ENCODE results near the gene SYTL5.

SYTL5 gene

DNA sequence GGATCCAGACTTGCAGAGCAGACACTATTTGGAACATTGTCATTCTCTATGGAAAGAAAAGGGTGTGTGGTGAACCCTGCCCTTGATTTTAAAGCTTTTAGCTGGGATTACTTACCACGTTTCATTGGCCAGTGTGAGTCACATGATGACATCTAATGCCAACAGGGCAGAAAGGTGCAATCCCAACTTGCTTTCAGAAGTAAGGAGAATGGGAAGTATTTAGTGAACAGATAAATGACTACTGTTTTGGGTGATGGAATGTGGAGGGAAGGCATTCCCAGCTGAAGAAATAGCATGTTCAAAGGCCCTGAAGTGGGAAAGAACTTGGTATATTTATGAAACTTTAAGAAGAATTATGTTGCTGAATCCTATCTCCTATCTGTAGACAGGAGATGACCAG, 44.5 kb downstream of the SYTL5 start:
- TF ChIP-seq, protein P1, sequence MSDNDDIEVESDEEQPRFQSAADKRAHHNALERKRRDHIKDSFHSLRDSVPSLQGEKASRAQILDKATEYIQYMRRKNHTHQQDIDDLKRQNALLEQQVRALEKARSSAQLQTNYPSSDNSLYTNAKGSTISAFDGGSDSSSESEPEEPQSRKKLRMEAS (IDR thresholded peaks at IDR 0.05) = no peak
- TF ChIP-seq ZBTB7A (IDR thresholded peaks at IDR 0.05; ENCODE audit: low read depth) (no peak), FOXM1 (IDR thresholded peaks at IDR 0.05; ENCODE audit: borderline replicate concordance, low read depth) (no peak), RAD21 (IDR thresholded peaks at IDR 0.05; ENCODE audit: low read depth) (no peak), NFIC (IDR thresholded peaks at IDR 0.05) (no peak), CEBPB (IDR thresholded peaks at IDR 0.05) (no peak), YY1 (IDR thresholded peaks at IDR 0.05; ENCODE audit: low read depth) (no peak), EP300 (IDR thresholded peaks at IDR 0.05; ENCODE audit: borderline replicate concordance) (no peak), EGR1 (IDR thresholded peaks at IDR 0.05) (no peak), CREB1 (IDR thresholded peaks at IDR 0.05; ENCODE audit: low read depth) (no peak), TCF12 (IDR thresholded peaks at IDR 0.05; ENCODE audit: low read depth) (no peak), TAF1 (IDR thresholded peaks at IDR 0.05; ENCODE audit: low read depth) (no peak), TEAD4 (IDR thresholded peaks at IDR 0.05) (no peak)
- TF ChIP-seq, protein P2, sequence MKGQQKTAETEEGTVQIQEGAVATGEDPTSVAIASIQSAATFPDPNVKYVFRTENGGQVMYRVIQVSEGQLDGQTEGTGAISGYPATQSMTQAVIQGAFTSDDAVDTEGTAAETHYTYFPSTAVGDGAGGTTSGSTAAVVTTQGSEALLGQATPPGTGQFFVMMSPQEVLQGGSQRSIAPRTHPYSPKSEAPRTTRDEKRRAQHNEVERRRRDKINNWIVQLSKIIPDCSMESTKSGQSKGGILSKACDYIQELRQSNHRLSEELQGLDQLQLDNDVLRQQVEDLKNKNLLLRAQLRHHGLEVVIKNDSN (IDR thresholded peaks at IDR 0.05) = no peak
- TF ChIP-seq, protein P3, sequence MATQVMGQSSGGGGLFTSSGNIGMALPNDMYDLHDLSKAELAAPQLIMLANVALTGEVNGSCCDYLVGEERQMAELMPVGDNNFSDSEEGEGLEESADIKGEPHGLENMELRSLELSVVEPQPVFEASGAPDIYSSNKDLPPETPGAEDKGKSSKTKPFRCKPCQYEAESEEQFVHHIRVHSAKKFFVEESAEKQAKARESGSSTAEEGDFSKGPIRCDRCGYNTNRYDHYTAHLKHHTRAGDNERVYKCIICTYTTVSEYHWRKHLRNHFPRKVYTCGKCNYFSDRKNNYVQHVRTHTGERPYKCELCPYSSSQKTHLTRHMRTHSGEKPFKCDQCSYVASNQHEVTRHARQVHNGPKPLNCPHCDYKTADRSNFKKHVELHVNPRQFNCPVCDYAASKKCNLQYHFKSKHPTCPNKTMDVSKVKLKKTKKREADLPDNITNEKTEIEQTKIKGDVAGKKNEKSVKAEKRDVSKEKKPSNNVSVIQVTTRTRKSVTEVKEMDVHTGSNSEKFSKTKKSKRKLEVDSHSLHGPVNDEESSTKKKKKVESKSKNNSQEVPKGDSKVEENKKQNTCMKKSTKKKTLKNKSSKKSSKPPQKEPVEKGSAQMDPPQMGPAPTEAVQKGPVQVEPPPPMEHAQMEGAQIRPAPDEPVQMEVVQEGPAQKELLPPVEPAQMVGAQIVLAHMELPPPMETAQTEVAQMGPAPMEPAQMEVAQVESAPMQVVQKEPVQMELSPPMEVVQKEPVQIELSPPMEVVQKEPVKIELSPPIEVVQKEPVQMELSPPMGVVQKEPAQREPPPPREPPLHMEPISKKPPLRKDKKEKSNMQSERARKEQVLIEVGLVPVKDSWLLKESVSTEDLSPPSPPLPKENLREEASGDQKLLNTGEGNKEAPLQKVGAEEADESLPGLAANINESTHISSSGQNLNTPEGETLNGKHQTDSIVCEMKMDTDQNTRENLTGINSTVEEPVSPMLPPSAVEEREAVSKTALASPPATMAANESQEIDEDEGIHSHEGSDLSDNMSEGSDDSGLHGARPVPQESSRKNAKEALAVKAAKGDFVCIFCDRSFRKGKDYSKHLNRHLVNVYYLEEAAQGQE (IDR thresholded peaks at IDR 0.05; ENCODE audit: low read depth) = no peak

DNA sequence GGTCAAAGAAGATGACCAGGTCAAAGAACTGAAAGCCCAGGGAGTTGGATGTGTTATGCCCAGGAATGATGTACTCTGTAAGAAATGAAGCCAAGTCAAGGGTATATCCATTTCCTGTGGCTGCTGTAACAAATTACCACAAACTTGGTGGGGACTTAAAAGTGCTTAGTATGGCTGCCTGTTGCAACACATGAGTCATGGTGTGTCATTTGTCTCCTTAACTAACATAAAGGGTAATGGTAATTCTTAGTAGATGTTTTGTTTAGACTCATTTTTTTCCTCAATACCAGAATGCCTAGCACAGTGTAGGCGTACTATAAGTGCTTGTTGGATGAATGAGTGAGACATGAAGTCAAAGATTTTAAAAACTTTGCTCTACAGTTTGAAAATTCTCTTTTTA, 45.7 kb downstream of the SYTL5 start:
- no peak for TF ChIP-seq YY1 (IDR thresholded peaks at IDR 0.05; ENCODE audit: low read depth)
- TF ChIP-seq, protein P2 (IDR thresholded peaks at IDR 0.05) = no peak
- no peak for TF ChIP-seq NFIC (IDR thresholded peaks at IDR 0.05)
- TF ChIP-seq EP300 (IDR thresholded peaks at IDR 0.05; ENCODE audit: borderline replicate concordance) = no peak
- no peak for TF ChIP-seq EGR1 (IDR thresholded peaks at IDR 0.05)

DNA sequence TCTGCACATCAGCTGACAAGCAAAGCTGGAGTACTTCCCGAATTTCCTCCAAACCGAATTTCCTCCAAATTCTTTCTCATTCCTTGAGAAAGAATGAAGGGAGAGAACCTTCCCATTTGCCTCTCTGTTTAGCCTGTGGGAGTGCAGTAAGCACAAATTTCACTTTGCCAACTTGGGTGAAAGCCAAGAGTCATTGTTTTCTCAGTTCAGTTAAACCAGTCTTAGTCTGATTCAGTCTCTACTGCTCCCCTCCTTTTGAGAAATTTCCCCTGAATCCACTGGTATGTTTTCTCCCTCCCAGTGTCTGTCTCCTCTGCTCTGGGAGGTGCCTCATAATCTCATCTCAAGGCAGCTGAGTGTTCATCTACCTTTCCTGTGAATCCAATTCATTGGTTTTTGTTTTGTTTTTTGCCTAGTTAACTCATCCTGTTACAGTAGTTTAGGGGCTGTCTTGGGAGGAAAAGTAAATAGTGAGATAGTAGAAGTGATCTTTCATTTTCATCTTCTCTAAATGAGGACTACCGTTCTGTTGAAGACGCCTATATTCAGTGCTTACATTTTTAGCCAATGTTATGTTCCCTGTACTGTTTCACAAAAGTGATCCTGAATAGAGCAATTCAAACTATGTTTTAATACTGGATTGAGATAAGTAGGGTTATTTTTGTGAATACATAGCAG, 49.0 kb downstream of the SYTL5 start:
- TF ChIP-seq EP300 (IDR thresholded peaks at IDR 0.05; ENCODE audit: borderline replicate concordance) (no peak), NFIC (IDR thresholded peaks at IDR 0.05) (0 out of 2 replicates have a peak, but pooled peaks have one; percentile 11)

DNA sequence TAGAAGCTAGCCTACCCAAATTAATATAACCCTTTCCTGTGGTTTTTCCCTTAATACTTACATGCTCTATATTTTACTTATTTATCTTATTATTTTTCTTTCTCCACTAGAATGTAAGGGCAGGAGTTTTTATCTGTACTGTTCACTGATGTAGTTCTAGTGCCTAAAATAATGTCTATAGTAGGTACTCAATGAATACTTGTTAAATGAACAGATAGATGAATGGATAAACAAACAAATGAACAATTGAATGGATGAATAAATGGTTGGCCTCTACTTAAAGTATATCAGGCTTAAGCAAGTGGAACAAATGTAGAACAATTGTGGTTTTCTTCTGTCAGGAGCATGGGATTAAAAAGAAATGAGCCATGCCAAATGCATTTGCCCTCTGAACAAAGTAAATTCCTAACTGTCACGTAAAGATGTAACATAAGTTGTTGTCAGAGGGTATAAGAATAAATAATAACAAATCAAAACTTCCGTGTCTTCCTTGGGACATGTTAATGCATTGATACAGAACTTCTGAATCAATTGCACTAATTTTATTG, 54.1 kb downstream of the SYTL5 start:
- TF ChIP-seq YY1 (IDR thresholded peaks at IDR 0.05; ENCODE audit: low read depth) (no peak), EP300 (IDR thresholded peaks at IDR 0.05; ENCODE audit: borderline replicate concordance) (0 out of 2 replicates have a peak, but pooled peaks have one; percentile 11), NFIC (IDR thresholded peaks at IDR 0.05) (peak; percentile 42; the same call in 1 of the 2 replicates)
- TF ChIP-seq, protein P2 (IDR thresholded peaks at IDR 0.05) = no peak

DNA sequence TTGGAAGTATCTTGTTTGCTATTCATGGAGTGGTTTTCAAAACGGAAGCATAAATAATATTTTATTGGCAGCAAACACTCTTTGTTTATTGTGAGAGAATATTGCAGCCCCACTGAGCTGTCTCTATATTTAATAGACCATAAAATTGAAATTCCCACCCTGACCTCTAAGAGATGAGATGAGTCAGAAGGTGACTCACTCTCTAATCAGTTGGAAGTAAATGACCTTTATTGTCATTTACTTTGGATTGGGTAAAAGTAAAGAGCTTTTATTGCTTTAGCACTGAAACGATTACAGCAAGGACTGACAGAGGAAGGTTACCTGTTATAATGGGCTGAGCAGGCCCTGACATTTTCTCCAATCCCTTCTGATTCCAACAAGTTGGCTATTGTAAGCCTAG, 55.0 kb downstream of the SYTL5 start:
- TF ChIP-seq FOXM1 (IDR thresholded peaks at IDR 0.05; ENCODE audit: borderline replicate concordance, low read depth) (no peak), TCF12 (IDR thresholded peaks at IDR 0.05; ENCODE audit: low read depth) (peak; percentile 42; the same call in 1 of the 2 replicates), TEAD4 (IDR thresholded peaks at IDR 0.05) (peak; percentile 43; the same call in 1 of the 2 replicates), NFIC (IDR thresholded peaks at IDR 0.05) (peak; percentile 60; the same call in 1 of the 2 replicates)

DNA sequence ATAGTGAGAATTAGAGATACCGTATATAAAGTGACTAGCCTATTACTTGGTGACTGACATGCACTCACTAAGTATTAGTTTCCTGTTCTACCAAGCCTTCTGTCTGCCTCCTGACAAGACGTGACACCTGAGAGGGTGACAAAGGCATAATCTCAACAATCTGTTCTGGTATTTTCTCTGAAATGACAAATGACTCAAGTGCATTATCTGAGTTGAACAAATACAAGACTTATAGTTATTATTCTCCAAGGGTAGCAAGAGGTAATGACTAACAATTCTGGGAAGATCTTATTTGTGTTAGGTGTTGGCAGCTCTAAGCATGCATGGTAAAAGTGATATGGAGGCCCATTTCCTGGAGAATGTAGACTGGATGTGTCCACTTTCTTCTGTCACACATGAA, 60.6 kb downstream of the SYTL5 start:
- TF ChIP-seq CEBPB (IDR thresholded peaks at IDR 0.05) = no peak
- TF ChIP-seq RAD21 (IDR thresholded peaks at IDR 0.05; ENCODE audit: low read depth) = no peak
- TF ChIP-seq YY1 (IDR thresholded peaks at IDR 0.05; ENCODE audit: low read depth) = no peak
- TF ChIP-seq FOXM1 (IDR thresholded peaks at IDR 0.05; ENCODE audit: borderline replicate concordance, low read depth) = no peak
- TF ChIP-seq, protein P1 (IDR thresholded peaks at IDR 0.05) = no peak
- TF ChIP-seq, protein P3 (IDR thresholded peaks at IDR 0.05; ENCODE audit: low read depth) = no peak
- TF ChIP-seq TAF1 (IDR thresholded peaks at IDR 0.05; ENCODE audit: low read depth) = no peak
- no peak for TF ChIP-seq CREB1 (IDR thresholded peaks at IDR 0.05; ENCODE audit: low read depth)
- TF ChIP-seq TCF12 (IDR thresholded peaks at IDR 0.05; ENCODE audit: low read depth) = no peak
- no peak for TF ChIP-seq EGR1 (IDR thresholded peaks at IDR 0.05)
- TF ChIP-seq NFIC (IDR thresholded peaks at IDR 0.05) = no peak

Measured in Ishikawa (cell line).